Testis (tissue), 3 donors: ENCODE measurements around the gene TAS2R39. TPM values are rescaled to one million over a fixed set of nuclear protein-coding genes. Genes with fewer than 3 reads are reported as not detected.

Experiments used
- DNase-seq: peaks from one replicate; pipeline ENCODE4 v3.0.0-alpha.2; 2019
- H3K27ac ChIP-seq, 2 donors: fragments of 200-600 bp; sonication (generic); one replicate each; pipeline ENCODE4 v1.5.1; 2019
- H3K27me3 ChIP-seq: fragments of 200-600 bp; sonication (generic); one replicate; pipeline ENCODE4 v1.5.1; 2019
- H3K36me3 ChIP-seq: fragments of 200-600 bp; sonication (generic); one replicate; pipeline ENCODE4 v1.5.1; 2017; ENCODE audit warnings: low read depth; ENCODE audit errors: missing control alignments
- H3K4me1 ChIP-seq: fragments of 200-600 bp; sonication (generic); one replicate; pipeline ENCODE4 v1.5.1; 2019
- H3K4me3 ChIP-seq, 2 donors: fragments of 200-600 bp; sonication (generic); one replicate each; pipeline ENCODE4 v1.5.1; 2017 to 2019
- H3K9me3 ChIP-seq: fragments of 200-600 bp; sonication (generic); one replicate; pipeline ENCODE4 v1.5.1; 2017
- CTCF ChIP-seq, 3 experiments: fragments of 450-650 bp in 2 of 3; fragments of 200-600 bp in 1 of 3; sonication (generic) in 1 of 3; IDR thresholded peaks; one replicate each; pipeline ENCODE4 v1.5.1; 2016 to 2019; ENCODE audit warnings: antibody characterized with exemption in 3 of 3, mild to moderate bottlenecking in 2 of 3, moderate library complexity in 1 of 3
- POLR2A ChIP-seq: fragments of 450-650 bp; IDR thresholded peaks from one replicate; pipeline ENCODE4 v1.6.1; 2017; ENCODE audit warnings: antibody characterized with exemption, mild to moderate bottlenecking, moderate library complexity
- WGBS, 2 donors: methylation state at CpG; one replicate each; pipeline ENCODE4 v1.1.5; 2018; 5-methylcytosine and 5-hydroxymethylcytosine counted together
- intact Hi-C: fragments of 100-400 bp; cut with DNase I; formaldehyde crosslinking; loops from one replicate; pipeline ENCODE4 v1.15.1; 2023; ENCODE audit warnings: low total_unique reads
- polyA plus RNA-seq: library from polyadenylated mRNA; stranded (reverse); fragments of 350-450 nt; fragmentation: Illumina TruSeq; extraction: RNeasy Lipid Tissue Mini Kit (QIAGEN cat#74804); gene quantifications from one replicate; pipeline ENCODE4 v1.2.3, GENCODE V29; 2014; ENCODE audit warnings: low read depth, low replicate concordance; ENCODE audit not compliant: insufficient read depth
- total RNA-seq, 2 donors: library from RNA; depleted of rRNA; stranded (reverse); fragments of >200 nt; gene quantifications; one replicate each; pipeline ENCODE4 v1.2.3, GENCODE V29; 2016

TAS2R39 gene
- total and polyA plus RNA-seq, 3 donors from 2014 or later: not detected

- no peak for DNase-seq
- no peaks in the 10 kb centered on the region for H3K9me3 ChIP-seq
- no peaks in the 10 kb centered on the region for H3K36me3 ChIP-seq
- no peaks in the 10 kb centered on the region for H3K4me1 ChIP-seq
- H3K27me3 ChIP-seq: no peaks in the 10 kb centered on the region
- no peak overlapping the region for H3K4me3 ChIP-seq
- TF ChIP-seq CTCF (IDR thresholded peaks at IDR 0.05) (no peak), POLR2A (no peak)
- no peak overlapping the region for H3K27ac ChIP-seq
- WGBS, 2 donors: 74 to 78% methylated on average over 2 of the region's 2 CpGs
- intact Hi-C loops: no loop called here
Observed at GRCh38 chr7:143221286-143221685, 38.1 kb downstream of the TAS2R39 start.

GRCh38 chr7:143221737-143222136 is 38.5 kb downstream of the TAS2R39 start, which contains the start of gene TAS2R40:
Gene TAS2R40 (plus strand): TSS chr7:143222037. CDS start chr7:143222079, 42 bp downstream.
- TF ChIP-seq CTCF (IDR thresholded peaks at IDR 0.05): no peak
- TF ChIP-seq POLR2A: no peak
- 76 to 77% methylated on average over 3 of the region's 3 CpGs for WGBS, 2 donors
- Histone ChIP-seq H3K9me3 (no peaks in the 10 kb centered on the region), H3K4me3 (no peak within 1 kb of the TSS), H3K4me1 (no peaks in the 10 kb centered on the region), H3K27me3 (no peaks in the 10 kb centered on the region), H3K36me3 (no peaks in the 10 kb centered on the region), H3K27ac (no peak within 1 kb of the TSS)
- intact Hi-C loops: no loop called here
- no peak for DNase-seq

GRCh38 chr7:143222782-143223181 is 39.6 kb downstream of the TAS2R39 start:
- no peak for DNase-seq
- Histone ChIP-seq H3K9me3 (no peaks in the 10 kb centered on the region), H3K4me1 (no peaks in the 10 kb centered on the region), H3K36me3 (no peaks in the 10 kb centered on the region), H3K4me3 (no peak overlapping the region), H3K27me3 (no peaks in the 10 kb centered on the region), H3K27ac (no peak overlapping the region)
- intact Hi-C loops: no loop called here
- TF ChIP-seq POLR2A (no peak), CTCF (IDR thresholded peaks at IDR 0.05) (no peak)
- WGBS, 2 donors: 93 to 94% methylated on average over 7 of the region's 7 CpGs

- TF ChIP-seq CTCF (IDR thresholded peaks at IDR 0.05): no peak
- TF ChIP-seq POLR2A: no peak
- H3K4me3 ChIP-seq: no peak overlapping the region
- H3K27ac ChIP-seq: no peak overlapping the region
- intact Hi-C loops: no loop called here
- no peaks in the 10 kb centered on the region for H3K27me3 ChIP-seq
- H3K36me3 ChIP-seq: no peaks in the 10 kb centered on the region
- no peaks in the 10 kb centered on the region for H3K9me3 ChIP-seq
- DNase-seq: no peak
- no peaks in the 10 kb centered on the region for H3K4me1 ChIP-seq
- WGBS, 2 donors: 87 to 93% methylated on average over 4 of the region's 4 CpGs
Observed at GRCh38 chr7:143223784-143224183, 40.6 kb downstream of the TAS2R39 start.

- intact Hi-C loops: no loop called here
- H3K9me3 ChIP-seq: no peaks in the 10 kb centered on the region
- no peak overlapping the region for H3K27ac ChIP-seq
- 86 to 93% methylated on average over 5 of the region's 5 CpGs for WGBS, 2 donors
- H3K4me1 ChIP-seq: no peaks in the 10 kb centered on the region
- no peak for DNase-seq
- TF ChIP-seq CTCF (IDR thresholded peaks at IDR 0.05): no peak
- no peaks in the 10 kb centered on the region for H3K36me3 ChIP-seq
- H3K27me3 ChIP-seq: no peaks in the 10 kb centered on the region
- H3K4me3 ChIP-seq: no peak overlapping the region
Observed at GRCh38 chr7:143225047-143225446, 41.8 kb downstream of the TAS2R39 start.
